ENCODE results near the gene PAK1. TPM values are rescaled to one million over a fixed set of nuclear protein-coding genes. Genes with fewer than 3 reads are reported as not detected.

The PAK1 gene
- total RNA-seq, 1 donor from 2014 or later: 41.0 TPM

DNA sequence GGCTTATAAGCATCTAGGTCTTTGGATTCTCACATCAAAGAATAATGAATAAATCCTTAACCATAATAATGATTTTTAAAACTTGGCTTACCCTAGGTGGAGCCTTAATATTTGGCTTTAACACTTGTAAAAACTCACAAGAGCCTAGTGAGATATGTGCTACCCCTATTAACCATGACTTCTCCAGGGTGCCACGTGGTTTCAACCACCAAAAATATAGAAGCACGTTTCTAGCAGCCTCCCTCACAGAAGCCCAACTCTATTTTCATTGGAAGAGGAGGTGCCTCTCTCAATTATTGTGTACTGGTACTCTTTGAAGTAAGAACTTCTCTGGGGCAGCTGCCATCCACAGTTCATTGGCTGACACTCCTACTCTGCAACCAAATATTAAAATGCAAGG is 125.9 kb downstream of the PAK1 start:
- TF ChIP-seq EZH2 (IDR thresholded peaks at IDR 0.05; ENCODE audit: insufficient read depth, low read length) (no peak), CTCF (IDR thresholded peaks at IDR 0.05; ENCODE audit: insufficient read depth, low read depth, low read length) (no peak)

GRCh38 chr11:77346906-77347603 is 126.8 kb downstream of the PAK1 start:
- peak; percentile 97 for DNase-seq (ENCODE audit: low read depth)
- Histone ChIP-seq H2AFZ (ENCODE audit: low read depth, low read length) (no peak overlapping the region), H3K4me1 (ENCODE audit: insufficient read depth, low read length) (peaks cover 21% of the 10 kb centered on the region), H3K27ac (ENCODE audit: low read depth, low read length) (peak overlapping the region; percentile 65), H3K9ac (ENCODE audit: low read length) (no peak overlapping the region), H3K27me3 (ENCODE audit: insufficient read depth, low read length) (no peaks in the 10 kb centered on the region), H3K79me2 (ENCODE audit: insufficient read depth, low read length) (no peaks in the 10 kb centered on the region), H3K36me3 (ENCODE audit: insufficient read depth, low read length) (no peaks in the 10 kb centered on the region), H4K20me1 (ENCODE audit: insufficient read depth, low read length) (no peaks in the 10 kb centered on the region), H3K9me3 (ENCODE audit: insufficient read depth, low read depth, low read length) (no peaks in the 10 kb centered on the region), H3K4me2 (ENCODE audit: low read length) (peak overlapping the region; percentile 30), H3K4me3 (ENCODE audit: insufficient read depth, low read depth, low read length) (no peak overlapping the region)
- Mint-ChIP-seq H3K36me3 (ENCODE audit: low read depth, unreplicated experiment) (peaks cover 14% of the 10 kb centered on the region), H3K4me1 (ENCODE audit: low read depth, unreplicated experiment) (peaks cover 29% of the 10 kb centered on the region), H3K27me3 (ENCODE audit: low read depth, unreplicated experiment) (no peaks in the 10 kb centered on the region), H3K27ac (ENCODE audit: unreplicated experiment) (peak overlapping the region; percentile 90), H3K9me3 (ENCODE audit: unreplicated experiment) (no peaks in the 10 kb centered on the region), H3K4me3 (ENCODE audit: unreplicated experiment) (no peak overlapping the region)
- TF ChIP-seq CTCF (IDR thresholded peaks at IDR 0.05; ENCODE audit: insufficient read depth, low read depth, low read length) (no peak), EZH2 (IDR thresholded peaks at IDR 0.05; ENCODE audit: insufficient read depth, low read length) (no peak)
- peak; percentile 94 for FAIRE-seq

More for the DNA sequence above, 125.9 kb downstream of the PAK1 start:
- Histone ChIP-seq H3K4me1 (ENCODE audit: insufficient read depth, low read length) (peaks cover 21% of the 10 kb centered on the region), H3K27me3 (ENCODE audit: insufficient read depth, low read length) (no peaks in the 10 kb centered on the region), H3K9me3 (ENCODE audit: insufficient read depth, low read depth, low read length) (no peaks in the 10 kb centered on the region), H3K9ac (ENCODE audit: low read length) (no peak overlapping the region), H3K27ac (ENCODE audit: low read depth, low read length) (no peak overlapping the region), H3K79me2 (ENCODE audit: insufficient read depth, low read length) (no peaks in the 10 kb centered on the region), H3K36me3 (ENCODE audit: insufficient read depth, low read length) (peaks cover 2% of the 10 kb centered on the region), H4K20me1 (ENCODE audit: insufficient read depth, low read length) (no peaks in the 10 kb centered on the region), H2AFZ (ENCODE audit: low read depth, low read length) (no peak overlapping the region), H3K4me3 (ENCODE audit: insufficient read depth, low read depth, low read length) (no peak overlapping the region), H3K4me2 (ENCODE audit: low read length) (no peak overlapping the region)
- peaks cover 13% of the 10 kb centered on the region for H3K36me3 Mint-ChIP-seq (ENCODE audit: low read depth, unreplicated experiment)
- DNase-seq (ENCODE audit: low read depth): no peak
- H3K27me3 Mint-ChIP-seq (ENCODE audit: low read depth, unreplicated experiment): no peaks in the 10 kb centered on the region
- H3K4me1 Mint-ChIP-seq (ENCODE audit: low read depth, unreplicated experiment): peaks cover 31% of the 10 kb centered on the region
- no peaks in the 10 kb centered on the region for H3K9me3 Mint-ChIP-seq (ENCODE audit: unreplicated experiment)
- H3K4me3 Mint-ChIP-seq (ENCODE audit: unreplicated experiment): no peak overlapping the region
- no peak for FAIRE-seq
- no peak overlapping the region for H3K27ac Mint-ChIP-seq (ENCODE audit: unreplicated experiment)

- peaks cover 22% of the 10 kb centered on the region for H3K4me1 Mint-ChIP-seq (ENCODE audit: low read depth, unreplicated experiment)
- Histone ChIP-seq H3K27ac (ENCODE audit: low read depth, low read length) (peak overlapping the region; percentile 65), H3K36me3 (ENCODE audit: insufficient read depth, low read length) (no peaks in the 10 kb centered on the region), H3K27me3 (ENCODE audit: insufficient read depth, low read length) (no peaks in the 10 kb centered on the region), H4K20me1 (ENCODE audit: insufficient read depth, low read length) (no peaks in the 10 kb centered on the region), H3K4me2 (ENCODE audit: low read length) (peak overlapping the region; percentile 59), H3K4me3 (ENCODE audit: insufficient read depth, low read depth, low read length) (no peak overlapping the region), H3K9ac (ENCODE audit: low read length) (peak overlapping the region; percentile 3), H3K79me2 (ENCODE audit: insufficient read depth, low read length) (no peaks in the 10 kb centered on the region), H3K4me1 (ENCODE audit: insufficient read depth, low read length) (peaks cover 21% of the 10 kb centered on the region), H3K9me3 (ENCODE audit: insufficient read depth, low read depth, low read length) (no peaks in the 10 kb centered on the region), H2AFZ (ENCODE audit: low read depth, low read length) (no peak overlapping the region)
- DNase-seq (ENCODE audit: low read depth) (peak; percentile 94), FAIRE-seq (peak; percentile 17)
- H3K4me3 Mint-ChIP-seq (ENCODE audit: unreplicated experiment): no peak overlapping the region
- H3K9me3 Mint-ChIP-seq (ENCODE audit: unreplicated experiment): no peaks in the 10 kb centered on the region
- H3K27me3 Mint-ChIP-seq (ENCODE audit: low read depth, unreplicated experiment): no peaks in the 10 kb centered on the region
- H3K36me3 Mint-ChIP-seq (ENCODE audit: low read depth, unreplicated experiment): peaks cover 14% of the 10 kb centered on the region
- no peak for TF ChIP-seq EZH2 (IDR thresholded peaks at IDR 0.05; ENCODE audit: insufficient read depth, low read length)
- no peak for TF ChIP-seq CTCF (IDR thresholded peaks at IDR 0.05; ENCODE audit: insufficient read depth, low read depth, low read length)
- peak overlapping the region; percentile 19 for H3K27ac Mint-ChIP-seq (ENCODE audit: unreplicated experiment)
Observed at GRCh38 chr11:77345621-77346020, 128.3 kb downstream of the PAK1 start.
